ENCODE measurements around the gene TRIM69.

The TRIM69 gene

GRCh38 chr15:44811337-44811736, 75.0 kb downstream of the TRIM69 start:
- no peak for DNase-seq

GRCh38 chr15:44812029-44812517, 75.7 kb downstream of the TRIM69 start:
- DNase-seq, result no peak

GRCh38 chr15:44813231-44813630, 76.9 kb downstream of the TRIM69 start:
- DNase-seq, result no peak
